ENCODE measurements around the gene LAMC2.

LAMC2 gene

DNA sequence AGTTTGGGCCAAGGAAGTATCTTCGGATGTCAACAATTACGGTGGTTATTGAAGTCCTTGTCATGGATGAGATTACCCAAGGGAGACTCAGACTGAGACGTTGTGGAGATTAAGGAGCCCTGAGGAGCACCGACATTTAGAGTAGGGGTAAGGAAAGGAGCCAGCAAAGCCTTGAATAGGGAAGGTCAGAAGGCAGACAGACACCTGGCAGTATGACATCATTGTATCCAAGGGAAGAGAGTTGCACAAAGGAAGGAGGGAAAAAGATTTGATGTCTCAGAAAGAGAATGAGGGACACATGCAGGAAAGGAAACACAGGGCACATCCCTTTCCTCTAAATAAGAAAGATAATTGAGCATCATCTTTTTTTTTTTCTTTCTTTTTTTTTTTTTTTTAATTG lies 11.7 kb downstream of the LAMC2 start:
- TF ChIP-seq, protein P1, sequence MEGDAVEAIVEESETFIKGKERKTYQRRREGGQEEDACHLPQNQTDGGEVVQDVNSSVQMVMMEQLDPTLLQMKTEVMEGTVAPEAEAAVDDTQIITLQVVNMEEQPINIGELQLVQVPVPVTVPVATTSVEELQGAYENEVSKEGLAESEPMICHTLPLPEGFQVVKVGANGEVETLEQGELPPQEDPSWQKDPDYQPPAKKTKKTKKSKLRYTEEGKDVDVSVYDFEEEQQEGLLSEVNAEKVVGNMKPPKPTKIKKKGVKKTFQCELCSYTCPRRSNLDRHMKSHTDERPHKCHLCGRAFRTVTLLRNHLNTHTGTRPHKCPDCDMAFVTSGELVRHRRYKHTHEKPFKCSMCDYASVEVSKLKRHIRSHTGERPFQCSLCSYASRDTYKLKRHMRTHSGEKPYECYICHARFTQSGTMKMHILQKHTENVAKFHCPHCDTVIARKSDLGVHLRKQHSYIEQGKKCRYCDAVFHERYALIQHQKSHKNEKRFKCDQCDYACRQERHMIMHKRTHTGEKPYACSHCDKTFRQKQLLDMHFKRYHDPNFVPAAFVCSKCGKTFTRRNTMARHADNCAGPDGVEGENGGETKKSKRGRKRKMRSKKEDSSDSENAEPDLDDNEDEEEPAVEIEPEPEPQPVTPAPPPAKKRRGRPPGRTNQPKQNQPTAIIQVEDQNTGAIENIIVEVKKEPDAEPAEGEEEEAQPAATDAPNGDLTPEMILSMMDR (conservative IDR thresholded peaks at IDR 0.05; ENCODE audit: low read depth, low read length), result no peak
- H3K36me3 ChIP-seq (ENCODE audit: insufficient read depth), result no peaks in the 10 kb centered on the region
- H3K27me3 ChIP-seq (ENCODE audit: insufficient read depth, low read depth), result no peaks in the 10 kb centered on the region
- H3K79me2 ChIP-seq (ENCODE audit: insufficient read depth, low read depth), result no peaks in the 10 kb centered on the region
- H3K4me3 ChIP-seq (IDR thresholded peaks at IDR 0.05; ENCODE audit: insufficient read depth, low read depth, low read length), result no peak overlapping the region
- H3K27ac ChIP-seq, result no peak overlapping the region
- no peak overlapping the region for H3K9ac ChIP-seq
- no peak overlapping the region for H2AFZ ChIP-seq (ENCODE audit: low read depth)
- H3K4me1 ChIP-seq (ENCODE audit: low read depth, poor library complexity, severe bottlenecking), result peaks cover 28% of the 10 kb centered on the region
- H3K4me2 ChIP-seq, result no peak overlapping the region
- no peaks in the 10 kb centered on the region for H4K20me1 ChIP-seq (ENCODE audit: insufficient read depth)

- H3K79me2 ChIP-seq (ENCODE audit: insufficient read depth, low read depth), result no peaks in the 10 kb centered on the region
- TF ChIP-seq, protein P1 (conservative IDR thresholded peaks at IDR 0.05; ENCODE audit: low read depth, low read length), result no peak
Observed at GRCh38 chr1:183198463-183198862, 12.4 kb downstream of the LAMC2 start.

DNA sequence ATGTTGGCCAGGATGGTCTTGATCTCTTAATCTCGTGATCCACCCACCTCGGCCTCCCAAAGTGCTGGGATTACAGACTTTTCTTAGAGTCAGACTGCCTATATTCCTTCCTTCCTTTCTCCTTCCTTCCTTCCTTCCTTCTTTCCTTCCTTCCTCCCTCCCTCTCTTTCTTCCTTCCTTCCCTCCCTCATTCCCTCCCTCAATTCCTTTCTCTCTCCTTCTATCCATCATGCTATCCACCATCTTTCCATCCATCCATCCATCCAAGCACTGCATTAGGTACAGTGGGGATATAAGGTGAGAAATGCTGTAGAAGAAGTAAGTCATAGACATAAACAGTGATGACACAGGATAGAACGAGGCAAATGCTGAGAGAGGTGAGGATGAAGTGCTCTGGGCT lies 13.2 kb downstream of the LAMC2 start:
- no peaks in the 10 kb centered on the region for H3K27me3 ChIP-seq (ENCODE audit: insufficient read depth, low read depth)
- H3K4me1 ChIP-seq (ENCODE audit: low read depth, poor library complexity, severe bottlenecking), result peaks cover 23% of the 10 kb centered on the region
- H3K4me3 ChIP-seq (IDR thresholded peaks at IDR 0.05; ENCODE audit: insufficient read depth, low read depth, low read length), result no peak overlapping the region
- no peak overlapping the region for H3K9ac ChIP-seq
- no peaks in the 10 kb centered on the region for H3K79me2 ChIP-seq (ENCODE audit: insufficient read depth, low read depth)
- H3K36me3 ChIP-seq (ENCODE audit: insufficient read depth), result no peaks in the 10 kb centered on the region
- TF ChIP-seq, protein P1 (conservative IDR thresholded peaks at IDR 0.05; ENCODE audit: low read depth, low read length), result no peak
- no peak overlapping the region for H3K4me2 ChIP-seq
- H2AFZ ChIP-seq (ENCODE audit: low read depth), result no peak overlapping the region
- no peak overlapping the region for H3K27ac ChIP-seq
- no peaks in the 10 kb centered on the region for H4K20me1 ChIP-seq (ENCODE audit: insufficient read depth)

More at GRCh38 chr1:183198463-183198862, 12.4 kb downstream of the LAMC2 start:
- Histone ChIP-seq H3K4me2 (no peak overlapping the region), H3K4me1 (ENCODE audit: low read depth, poor library complexity, severe bottlenecking) (peaks cover 28% of the 10 kb centered on the region), H3K27me3 (ENCODE audit: insufficient read depth, low read depth) (no peaks in the 10 kb centered on the region), H3K36me3 (ENCODE audit: insufficient read depth) (no peaks in the 10 kb centered on the region), H4K20me1 (ENCODE audit: insufficient read depth) (no peaks in the 10 kb centered on the region), H3K4me3 (IDR thresholded peaks at IDR 0.05; ENCODE audit: insufficient read depth, low read depth, low read length) (no peak overlapping the region), H3K27ac (no peak overlapping the region), H2AFZ (ENCODE audit: low read depth) (no peak overlapping the region), H3K9ac (no peak overlapping the region)

DNA sequence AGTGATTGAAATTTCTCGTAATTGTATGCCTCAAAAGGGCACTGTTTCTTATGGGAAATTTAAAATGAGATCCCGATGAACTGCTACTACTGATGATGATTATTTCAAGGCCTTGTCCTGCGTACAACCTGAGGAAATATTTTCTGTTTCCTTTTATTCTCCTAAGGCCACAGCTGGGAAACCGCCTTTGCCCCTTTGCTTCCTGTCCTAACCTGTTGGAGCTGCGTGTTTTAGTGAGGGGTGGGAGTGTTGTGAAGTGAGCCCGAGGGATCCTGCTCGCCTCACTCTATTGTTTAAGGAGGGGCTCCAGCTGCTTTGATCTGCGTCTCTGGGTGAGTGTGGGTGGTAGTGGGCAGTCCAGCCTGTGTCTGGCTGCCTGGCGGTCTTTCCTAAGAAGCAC lies 14.4 kb downstream of the LAMC2 start:
- no peaks in the 10 kb centered on the region for H3K36me3 ChIP-seq (ENCODE audit: insufficient read depth)

More for the DNA sequence above, 14.4 kb downstream of the LAMC2 start:
- Histone ChIP-seq H4K20me1 (ENCODE audit: insufficient read depth) (no peaks in the 10 kb centered on the region), H3K79me2 (ENCODE audit: insufficient read depth, low read depth) (no peaks in the 10 kb centered on the region), H3K9ac (no peak overlapping the region), H3K27ac (no peak overlapping the region), H3K4me1 (ENCODE audit: low read depth, poor library complexity, severe bottlenecking) (peaks cover 12% of the 10 kb centered on the region), H2AFZ (ENCODE audit: low read depth) (no peak overlapping the region), H3K27me3 (ENCODE audit: insufficient read depth, low read depth) (no peaks in the 10 kb centered on the region), H3K4me2 (no peak overlapping the region), H3K4me3 (IDR thresholded peaks at IDR 0.05; ENCODE audit: insufficient read depth, low read depth, low read length) (no peak overlapping the region)
- TF ChIP-seq, protein P1 (conservative IDR thresholded peaks at IDR 0.05; ENCODE audit: low read depth, low read length), result no peak

Measured in KMS-11 (cell line).